H1 (cell line): ENCODE results near the gene SGK1. TPM values are rescaled to one million over a fixed set of nuclear protein-coding genes. Genes with fewer than 3 reads are reported as not detected.

Experiments
- CTCF ChIA-PET: fragments of 300-600 bp; sonication (Branson Sonifier 250); formaldehyde crosslinking; loops from one replicate; lab custom pipeline; 2021; ENCODE audit not compliant: partially characterized antibody; lab: Charles Lee
- POLR2A ChIA-PET: fragments of 300-600 bp; sonication (Branson Sonifier 250); formaldehyde crosslinking; loops from one replicate; lab custom pipeline; 2021; ENCODE audit warnings: inconsistent platforms; ENCODE audit not compliant: partially characterized antibody; lab: Charles Lee
- DNase-seq, 2 experiments: peaks; one replicate each; pipeline versions ENCODE4 v3.0.0 to v3.0.0-alpha.2; 2010 to 2022; ENCODE audit warnings: low spot score in 2 of 2, low read depth in 1 of 2, mixed read lengths in 1 of 2
- FAIRE-seq: peaks from 2 replicates; lab custom pipeline; 2011; peaks lifted over from hg19 to GRCh38; lab: Jason Lieb, UNC
- H2AFZ ChIP-seq: 2 replicates; pipeline ENCODE4 v1.8.1; 2012; ENCODE audit warnings: low read length, inconsistent platforms
- H2AK5ac ChIP-seq: 2 replicates; pipeline ENCODE4 v1.6.1; 2013; ENCODE audit warnings: low read depth, low read length
- H2BK120ac ChIP-seq: replicated peaks from 2 replicates; pipeline ENCODE3; 2013; ENCODE audit warnings: low read depth, low read length, inconsistent platforms
- H2BK12ac ChIP-seq: 2 replicates; pipeline ENCODE4 v1.6.1; 2013; ENCODE audit warnings: low read depth, low read length
- H2BK15ac ChIP-seq: 2 replicates; pipeline ENCODE4 v1.6.1; 2013; ENCODE audit warnings: low read length
- H2BK20ac ChIP-seq: 2 replicates; pipeline ENCODE4 v1.6.1; 2013; ENCODE audit warnings: low read length
- H2BK5ac ChIP-seq: 2 replicates; pipeline ENCODE4 v1.6.1; 2013; ENCODE audit warnings: low read depth, low read length
- H3K14ac ChIP-seq: 2 replicates; pipeline ENCODE4 v1.6.1; 2013; ENCODE audit warnings: inconsistent platforms; ENCODE audit not compliant: insufficient read length
- H3K18ac ChIP-seq: 2 replicates; pipeline ENCODE4 v1.6.1; 2013; ENCODE audit warnings: low read length; ENCODE audit errors: extremely low read depth
- H3K23ac ChIP-seq: 2 replicates; pipeline ENCODE4 v1.6.1; 2013; ENCODE audit warnings: inconsistent platforms; ENCODE audit not compliant: insufficient read length
- H3K23me2 ChIP-seq: 2 replicates; pipeline ENCODE4 v1.6.1; 2013; ENCODE audit warnings: low read depth, low read length
- H3K27ac ChIP-seq: 2 replicates; pipeline ENCODE4 v1.6.1; 2011; ENCODE audit warnings: low read depth, low read length, inconsistent platforms
- H3K27me3 ChIP-seq, 4 experiments: replicated peaks in 1 of 4; 1 replicate in 1 of 4; 2 replicates in 3 of 4; pipeline versions ENCODE4 v1.6.1 to v1.8.1; 2011 to 2013; ENCODE audit warnings: low read length in 3 of 4, mild to moderate bottlenecking in 3 of 4, inconsistent platforms in 2 of 4, mixed read lengths in 2 of 4, moderate library complexity in 1 of 4; ENCODE audit not compliant: control insufficient read depth in 3 of 4, insufficient read depth in 3 of 4; ENCODE audit errors: extremely low read depth in 1 of 4
- H3K36me3 ChIP-seq, 4 experiments: 2 replicates each; pipeline versions ENCODE4 v1.6.1 to v1.8.1; 2011 to 2013; ENCODE audit warnings: mild to moderate bottlenecking in 4 of 4, low read length in 3 of 4, moderate library complexity in 2 of 4, control low read depth in 1 of 4, inconsistent platforms in 1 of 4; ENCODE audit not compliant: insufficient read depth in 4 of 4, control insufficient read depth in 2 of 4
- H3K4ac ChIP-seq: replicated peaks from 2 replicates; pipeline ENCODE3; 2013; ENCODE audit warnings: low read length, low read depth, mixed read lengths, inconsistent platforms; ENCODE audit not compliant: insufficient read length
- H3K4me1 ChIP-seq, 4 experiments: replicated peaks in 1 of 4; 1 replicate in 1 of 4; 2 replicates in 3 of 4; pipeline versions ENCODE4 v1.6.1 to v1.8.1; 2011 to 2013; ENCODE audit warnings: low read length in 3 of 4, inconsistent platforms in 2 of 4, mixed read lengths in 1 of 4; ENCODE audit not compliant: insufficient read depth in 4 of 4, control insufficient read depth in 3 of 4
- H3K4me2 ChIP-seq, 2 experiments: 2 replicates each; pipeline versions ENCODE4 v1.6.1 to v1.8.1; 2011 to 2013; ENCODE audit warnings: low read depth in 2 of 2, low read length in 2 of 2, control low read depth in 1 of 2, inconsistent platforms in 1 of 2, mild to moderate bottlenecking in 1 of 2; ENCODE audit not compliant: insufficient read depth in 1 of 2
- H3K4me3 ChIP-seq, 4 experiments: fragments of 200-600, 300-600 bp in 1 of 4; sonication (generic), shearing (Covaris generic), sonication (Bioruptor Twin) in 1 of 4; 2 replicates each; pipeline versions ENCODE4 v1.5.1 to v1.8.1; 2011 to 2016; ENCODE audit warnings: low read length in 4 of 4, low read depth in 3 of 4, control low read depth in 2 of 4, inconsistent platforms in 2 of 4, mild to moderate bottlenecking in 2 of 4, mixed read lengths in 1 of 4, moderate library complexity in 1 of 4; ENCODE audit not compliant: insufficient read depth in 2 of 4; ENCODE audit errors: extremely low read depth in 1 of 4
- H3K56ac ChIP-seq: replicated peaks from 2 replicates; pipeline ENCODE3; 2013; ENCODE audit warnings: low read depth, mild to moderate bottlenecking, mixed read lengths, low read length, inconsistent platforms; ENCODE audit not compliant: insufficient read length
- H3K79me1 ChIP-seq: 2 replicates; pipeline ENCODE4 v1.6.1; 2013; ENCODE audit warnings: low read depth, low read length, control low read depth
- H3K79me2 ChIP-seq, 2 experiments: 2 replicates each; pipeline versions ENCODE4 v1.6.1 to v1.8.1; 2012 to 2013; ENCODE audit warnings: low read length in 2 of 2, mild to moderate bottlenecking in 2 of 2, inconsistent platforms in 1 of 2; ENCODE audit not compliant: insufficient read depth in 2 of 2, control insufficient read depth in 1 of 2
- H3K9ac ChIP-seq, 4 experiments: replicated peaks in 1 of 4; 1 replicate in 1 of 4; 2 replicates in 3 of 4; pipeline versions ENCODE4 v1.6.1 to v1.8.1; 2011 to 2013; ENCODE audit warnings: low read depth in 3 of 4, low read length in 3 of 4, control low read depth in 2 of 4, mild to moderate bottlenecking in 2 of 4, moderate library complexity in 2 of 4, inconsistent platforms in 1 of 4; ENCODE audit errors: extremely low read depth in 1 of 4
- H3K9me3 ChIP-seq, 2 experiments: 2 replicates each; pipeline versions ENCODE4 v1.6.1 to v1.8.1; 2012 to 2013; ENCODE audit warnings: mild to moderate bottlenecking in 2 of 2, moderate library complexity in 2 of 2, control low read depth in 1 of 2, inconsistent platforms in 1 of 2, low read depth in 1 of 2, low read length in 1 of 2, mixed read lengths in 1 of 2; ENCODE audit not compliant: insufficient read depth in 2 of 2
- H4K20me1 ChIP-seq, 2 experiments: replicated peaks in 1 of 2; 2 replicates each; pipeline versions ENCODE3 to v1.8.1; 2011 to 2013; ENCODE audit warnings: inconsistent platforms in 2 of 2, low read length in 2 of 2, mild to moderate bottlenecking in 1 of 2; ENCODE audit not compliant: insufficient read depth in 2 of 2, control insufficient read depth in 1 of 2
- H4K5ac ChIP-seq: 2 replicates; pipeline ENCODE4 v1.6.1; 2013; ENCODE audit warnings: low read length, low read depth, mixed read lengths, inconsistent platforms; ENCODE audit not compliant: insufficient read length
- H4K8ac ChIP-seq: 2 replicates; pipeline ENCODE4 v1.8.0; 2013; ENCODE audit warnings: mild to moderate bottlenecking, moderate library complexity, low read length, inconsistent platforms; ENCODE audit not compliant: insufficient read depth; ENCODE audit errors: extremely low read depth
- H4K91ac ChIP-seq: replicated peaks from 2 replicates; pipeline ENCODE3; 2013; ENCODE audit warnings: low read length, mixed read lengths, inconsistent platforms; ENCODE audit not compliant: insufficient read length
- KDM1A ChIP-seq: fragments of 200-600, 300-600 bp; sonication (generic); IDR thresholded peaks from 2 replicates; pipeline ENCODE4 v1.7.1; 2016; ENCODE audit warnings: mild to moderate bottlenecking, low read length, borderline replicate concordance
- SP1 ChIP-seq: IDR thresholded peaks from 2 replicates; pipeline ENCODE4 v1.6.1; 2011; ENCODE audit warnings: low read depth, low read length
- WGBS, 2 experiments: shearing (Covaris generic) in 1 of 2; methylation state at CpG; one replicate each; pipeline versions ENCODE4 v1.1.6 to v1.1.7; 2013 to 2015; ENCODE audit warnings: low lambda C conversion rate in 2 of 2, mixed read lengths in 2 of 2, inconsistent platforms in 1 of 2, low coverage in 1 of 2, missing lambda C conversion rate in 1 of 2; ENCODE audit not compliant: insufficient replicate concordance in 2 of 2, insufficient coverage in 1 of 2, insufficient read length in 1 of 2; ENCODE audit errors: extremely low coverage in 1 of 2, missing lambda C conversion rate in 1 of 2; 5-methylcytosine and 5-hydroxymethylcytosine counted together
- polyA plus RNA-seq, 7 experiments: library from polyadenylated mRNA; depleted of rRNA in 3 of 7; stranded (reverse) in 5 of 7; unstranded in 2 of 7; fragments of >200 nt in 5 of 7; fragments of 200-250 nt in 2 of 7; gene quantifications; 1 replicate in 5 of 7; 2 replicates in 1 of 7; 4 replicates in 1 of 7; pipeline versions ENCODE4 v1.2.1 to v1.2.3, GENCODE V29; 2011 to 2013; ENCODE audit warnings: missing spikeins in 2 of 7, mixed read lengths in 2 of 7
- total RNA-seq: library from RNA; stranded (reverse); fragmentation: NEBNext Ultra II Directional; extraction: Animal tissue kit (Norgen Biotek cat#: 25700); gene quantifications from 2 replicates; pipeline ENCODE4 v1.2.1, GENCODE V29; 2021

The SGK1 gene
- total and polyA plus RNA-seq, 2 of the 8 experiments (the other 6 are each of a cell fraction or from before 2014, with no cell fraction given) = 14.5 to 18.4 TPM

DNA sequence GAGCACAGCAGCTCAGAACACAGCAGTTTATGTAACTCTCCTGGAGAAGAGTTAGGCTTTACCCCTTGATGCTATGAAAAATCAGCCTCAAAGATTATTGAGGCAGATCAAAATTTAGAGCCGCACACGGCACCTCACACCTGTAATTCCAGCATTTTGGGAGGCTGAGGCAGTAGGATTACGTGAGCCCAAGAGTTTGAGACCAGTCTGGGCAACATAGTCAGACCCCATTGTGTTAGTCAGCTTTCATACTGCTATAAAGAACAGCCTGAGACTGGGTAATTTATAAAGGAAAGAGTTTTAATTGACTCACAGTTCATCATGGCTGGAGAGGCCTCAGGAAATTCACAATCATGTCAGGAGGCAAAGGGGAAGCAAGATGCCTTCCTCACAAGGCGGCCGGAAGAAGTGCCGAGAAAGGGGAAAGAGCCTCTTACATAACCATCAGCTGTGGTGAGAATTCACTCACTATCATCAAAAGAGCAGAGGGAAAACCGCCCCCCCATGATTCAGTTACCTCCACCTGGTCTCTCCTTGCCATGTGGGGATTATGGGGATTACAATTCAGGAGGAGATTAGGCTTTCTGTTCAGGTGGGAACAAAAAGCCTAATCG lies 87.7 kb downstream of the SGK1 start:
- no peak overlapping the region; the same call in 1 of the 2 replicates for H3K27ac ChIP-seq
- WGBS, 2 experiments = 84% methylated on average over 8 of the region's 8 CpGs; no CpG with 5 or more reads in 1 of the 2 experiments
- CTCF ChIA-PET = interaction anchor here (1.3 to 1.4 kb wide), 2 partner anchors 46 to 443 kb away, joined by 3 read pairs; no protein-coding TSS in a partner anchor

More for the DNA sequence above, 87.7 kb downstream of the SGK1 start:
- no peaks in the 10 kb centered on the region for H3K79me2 ChIP-seq
- H3K56ac ChIP-seq = no peak overlapping the region
- H3K4ac ChIP-seq = peak overlapping the region; percentile 33
- H3K23me2 ChIP-seq = no peaks in the 10 kb centered on the region
- no peak overlapping the region for H4K5ac ChIP-seq
- H3K18ac ChIP-seq = no peak overlapping the region
- no peak overlapping the region for H3K14ac ChIP-seq
- no peaks in the 10 kb centered on the region for H4K20me1 ChIP-seq
- H4K91ac ChIP-seq = peak overlapping the region; percentile 69
- H3K9me3 ChIP-seq = no peaks in the 10 kb centered on the region
- H2BK20ac ChIP-seq = peak overlapping the region; percentile 95; the same call in 1 of the 2 replicates
- H2AFZ ChIP-seq = no peak overlapping the region
- H3K27me3 ChIP-seq = no peaks in the 10 kb centered on the region
- H2BK12ac ChIP-seq = no peak overlapping the region
- FAIRE-seq = no peak
- no peak overlapping the region for H2BK15ac ChIP-seq
- H3K4me2 ChIP-seq = no peak overlapping the region; a peak in 1 of 4 replicates
- H2AK5ac ChIP-seq = 0 out of 2 replicates have a peak overlapping the region, but pooled peaks have one; percentile 3
- H3K4me1 ChIP-seq = peaks cover 0 to 2% (median under 1%) of the 10 kb centered on the region in 4 experiments; a peak in 2 of 7 replicates
- H2BK120ac ChIP-seq = peak overlapping the region; percentile 28
- H3K9ac ChIP-seq = no peak overlapping the region
- H2BK5ac ChIP-seq = peak overlapping the region; percentile 6; the same call in 1 of the 2 replicates
- no peak for TF ChIP-seq SP1
- TF ChIP-seq KDM1A = 0 out of 2 replicates have a peak, but pooled peaks have one; percentile 41
- no peak overlapping the region for H3K23ac ChIP-seq
- no peak for DNase-seq
- no peaks in the 10 kb centered on the region for H3K79me1 ChIP-seq
- peak overlapping the region in 1 of 4 experiments; percentile 3; a peak in 1 of 8 replicates for H3K4me3 ChIP-seq
- no peak overlapping the region for H4K8ac ChIP-seq
- H3K36me3 ChIP-seq = no peaks in the 10 kb centered on the region
- POLR2A ChIA-PET = no interaction called here
